Activated CD8-positive, alpha-beta memory T cell treated with anti-CD3 and anti-CD28 coated beads for 48 hours (primary cell): Measurements from ENCODE around the gene PPDPF.
"Not testable (repeated sequence)": the region's sequence is repeated elsewhere in the genome, so short reads cannot be mapped to it uniquely, and the experiment has no call there.

ENCODE experiments used
- DNase-seq, 3 experiments: peaks; one replicate each; pipeline ENCODE4 v3.0.0-alpha.2; 2020; ENCODE audit warnings: low read depth in 2 of 3, low spot score in 2 of 3

PPDPF gene

GRCh38 chr20:63499338-63499969 lies 21.1 kb upstream of the PPDPF start:
- no peak for DNase-seq

- DNase-seq = no peak
These were observed 20.2 kb upstream of the PPDPF start for GRCh38 chr20:63500151-63500901.

GRCh38 chr20:63500902-63501817 lies 19.4 kb upstream of the PPDPF start:
- no peak for DNase-seq

- DNase-seq = no peak
These were observed 18.5 kb upstream of the PPDPF start for GRCh38 chr20:63501818-63502670.

GRCh38 chr20:63502671-63503172 lies 17.8 kb upstream of the PPDPF start:
- DNase-seq = no peak

GRCh38 chr20:63503524-63503923 lies 17.0 kb upstream of the PPDPF start:
- no peak for DNase-seq

- DNase-seq = no peak
These were observed 15.9 kb upstream of the PPDPF start for GRCh38 chr20:63504642-63505041.

GRCh38 chr20:63505281-63505680 lies 15.3 kb upstream of the PPDPF start:
- no peak for DNase-seq

GRCh38 chr20:63505723-63506122 lies 14.8 kb upstream of the PPDPF start:
- DNase-seq = no peak

GRCh38 chr20:63507083-63507743 lies 13.4 kb upstream of the PPDPF start:
- DNase-seq = no peak

- no peak for DNase-seq
These were observed 12.3 kb upstream of the PPDPF start for GRCh38 chr20:63508072-63508768.

- DNase-seq = no peak
These were observed 11.4 kb upstream of the PPDPF start for GRCh38 chr20:63509088-63509564.

GRCh38 chr20:63513207-63513606 lies 7.4 kb upstream of the PPDPF start:
- DNase-seq = no peak

- DNase-seq = not testable (repeated sequence)
These were observed 6.0 kb upstream of the PPDPF start for GRCh38 chr20:63514520-63514919.

GRCh38 chr20:63517376-63518309 lies 2.9 kb upstream of the PPDPF start:
- no peak for DNase-seq

GRCh38 chr20:63518351-63518861 lies 2.2 kb upstream of the PPDPF start:
- no peak for DNase-seq

GRCh38 chr20:63518946-63519667 lies 1.5 kb upstream of the PPDPF start:
- no peak for DNase-seq
